ENCODE results near the gene SPRY4.
"Not testable (repeated sequence)": the region's sequence is repeated elsewhere in the genome, so short reads cannot be mapped to it uniquely, and the experiment has no call there.

Gene SPRY4

DNA sequence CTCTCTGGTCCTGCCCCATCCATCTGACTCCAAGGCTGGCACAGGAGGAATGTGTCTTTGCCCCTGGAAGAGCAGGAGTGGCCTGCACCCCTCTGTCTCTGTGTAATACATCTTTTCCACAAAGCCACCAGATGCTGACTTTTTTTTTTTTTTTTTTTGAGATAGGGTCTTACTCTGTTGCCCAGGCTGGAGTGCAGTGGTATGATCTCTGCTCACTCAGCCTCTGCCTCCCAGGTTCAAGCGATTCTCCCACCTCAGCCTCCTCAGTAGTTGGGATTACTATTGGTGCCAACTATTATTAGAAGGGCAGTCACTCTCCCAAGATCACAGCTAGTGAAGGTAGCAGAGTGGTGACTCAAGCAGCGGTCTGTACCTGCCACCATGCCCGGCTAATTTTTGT, 19.6 kb downstream of the SPRY4 start:
- ChIA-PET CTCF (no interaction called here), POLR2A (no interaction called here)
- TF ChIP-seq CTCF (IDR thresholded peaks at IDR 0.05; ENCODE audit: control extremely low read depth, extremely low read depth, low read depth, missing control alignments): no peak
- DNase-seq (ENCODE audit: extremely low spot score): no peak

DNA sequence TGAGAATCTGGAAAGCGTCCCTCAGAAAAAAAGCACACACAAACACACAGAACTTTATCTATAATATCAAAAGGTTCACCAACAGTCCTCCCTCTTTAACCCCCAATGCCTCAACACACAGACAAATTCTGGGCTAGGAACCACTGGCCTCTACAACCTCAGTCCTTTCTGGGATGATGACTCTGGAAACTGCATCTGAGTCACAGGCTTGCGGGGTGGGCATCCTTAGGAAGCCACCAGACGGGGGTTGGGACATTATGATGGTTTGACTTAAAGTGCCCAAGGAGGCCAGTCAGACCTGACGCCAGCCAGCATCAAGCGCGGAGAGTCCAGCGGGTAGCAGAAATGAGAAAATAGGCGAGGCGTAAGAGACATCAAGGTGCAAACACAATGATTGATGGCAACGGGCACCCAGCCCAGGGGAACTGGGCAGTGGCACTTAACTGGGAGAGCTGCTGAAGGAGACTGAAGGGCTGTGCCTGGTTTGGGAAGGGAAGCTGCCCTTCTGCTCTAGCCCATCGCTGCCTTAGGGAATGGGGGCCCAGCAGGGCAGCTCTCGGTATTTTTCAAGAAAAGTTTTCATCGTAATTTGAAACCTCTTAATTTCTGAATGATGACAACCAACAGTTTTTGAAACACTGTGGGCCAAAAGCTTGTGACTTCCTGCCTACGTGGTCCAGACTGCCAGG, 20.7 kb downstream of the SPRY4 start:
- POLR2A ChIA-PET: no interaction called here
- CTCF ChIA-PET: no interaction called here
- no peak for TF ChIP-seq CTCF (IDR thresholded peaks at IDR 0.05; ENCODE audit: control extremely low read depth, extremely low read depth, low read depth, missing control alignments)

GRCh38 chr5:142303565-142303964, 21.3 kb downstream of the SPRY4 start:
- ChIA-PET CTCF (interaction anchor here (1.4 kb wide), 1 partner anchor 24 kb away, joined by 3 read pairs; no protein-coding TSS in a partner anchor), POLR2A (no interaction called here)
- no peak for DNase-seq (ENCODE audit: extremely low spot score)
- TF ChIP-seq CTCF (IDR thresholded peaks at IDR 0.05; ENCODE audit: control extremely low read depth, extremely low read depth, low read depth, missing control alignments): no peak

More for the DNA sequence above, 20.7 kb downstream of the SPRY4 start:
- DNase-seq (ENCODE audit: extremely low spot score): no peak

DNA sequence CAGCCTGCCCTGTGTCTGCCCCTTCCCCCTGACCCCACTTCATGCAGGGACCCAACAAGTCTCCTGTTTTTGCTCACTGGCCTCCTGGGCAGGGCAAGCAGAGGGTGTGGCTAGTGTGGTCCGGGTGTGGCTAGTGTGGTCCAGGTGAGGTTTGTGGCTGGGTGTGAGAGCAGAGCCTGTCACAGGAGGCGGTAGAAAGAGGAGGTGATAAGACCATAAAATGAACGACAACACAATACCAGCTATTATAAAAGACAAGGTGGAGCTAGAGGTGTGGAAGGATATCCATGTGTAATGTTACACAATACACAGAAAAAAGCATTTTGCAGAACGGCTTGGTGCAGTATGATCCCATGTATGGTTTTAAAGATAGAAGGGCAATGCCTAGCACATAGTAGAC, 23.3 kb downstream of the SPRY4 start:
- POLR2A ChIA-PET: no interaction called here

GRCh38 chr5:142300677-142301076, 24.1 kb downstream of the SPRY4 start:
- TF ChIP-seq CTCF (IDR thresholded peaks at IDR 0.05; ENCODE audit: control extremely low read depth, extremely low read depth, low read depth, missing control alignments): no peak
- DNase-seq (ENCODE audit: extremely low spot score): no peak
- POLR2A ChIA-PET: no interaction called here

More for the DNA sequence above, 23.3 kb downstream of the SPRY4 start:
- CTCF ChIA-PET: interaction anchor here (1.7 kb wide), 1 partner anchor 13 kb away, joined by 3 read pairs; no protein-coding TSS in a partner anchor
- no peak for DNase-seq (ENCODE audit: extremely low spot score)
- no peak for TF ChIP-seq CTCF (IDR thresholded peaks at IDR 0.05; ENCODE audit: control extremely low read depth, extremely low read depth, low read depth, missing control alignments)

DNA sequence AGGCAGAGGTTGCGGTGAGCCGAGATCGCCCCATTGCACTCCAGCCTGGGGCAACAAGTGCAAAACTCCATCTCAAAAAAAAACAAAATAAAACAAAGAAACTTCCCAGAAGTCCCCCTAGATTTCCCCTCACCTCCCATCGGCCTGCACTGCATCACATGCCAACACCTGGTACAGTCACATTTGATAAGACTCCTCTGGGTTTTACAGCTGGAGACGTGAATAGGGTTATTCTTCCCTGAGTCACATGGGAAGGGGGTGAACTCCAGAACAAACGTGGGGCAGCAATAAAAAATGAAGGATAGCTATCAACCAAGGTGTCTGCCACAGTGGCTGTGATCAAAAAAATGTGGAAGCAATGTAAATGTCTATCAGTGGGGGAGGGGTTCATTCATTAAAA, 26.0 kb downstream of the SPRY4 start:
- TF ChIP-seq CTCF (IDR thresholded peaks at IDR 0.05; ENCODE audit: control extremely low read depth, extremely low read depth, low read depth, missing control alignments): no peak
- no peak for DNase-seq (ENCODE audit: extremely low spot score)
- ChIA-PET POLR2A (no interaction called here), CTCF (no interaction called here)

More at GRCh38 chr5:142300677-142301076, 24.1 kb downstream of the SPRY4 start:
- CTCF ChIA-PET: no interaction called here

- CTCF ChIA-PET; DNase-seq (ENCODE audit: extremely low spot score); POLR2A ChIA-PET: not testable (repeated sequence)
These were observed 27.0 kb downstream of the SPRY4 start for GRCh38 chr5:142297786-142298185.

Data from GM10248 (cell line).